Endothelial cell of umbilical vein (primary cell): Measurements from ENCODE around the gene COL8A1. TPM values are rescaled to one million over a fixed set of nuclear protein-coding genes. Genes with fewer than 3 reads are reported as not detected.

Source experiments
- BruUV-seq: library from RNA; stranded (reverse); fragments of 400-500 nt; replicated peaks from 2 replicates; lab custom pipeline; 2021; lab: Mats Ljungman, UMichigan
- CTCF ChIA-PET: fragments of 300-600, 350-600 bp; sonication (Branson Sonifier 250); formaldehyde crosslinking; loops from one replicate; lab custom pipeline; 2021; ENCODE audit warnings: antibody characterized with exemption, inconsistent platforms; lab: Charles Lee
- POLR2A ChIA-PET: fragments of 300-600, 350-600 bp; sonication (Branson Sonifier 250); formaldehyde crosslinking; loops from one replicate; lab custom pipeline; 2021; ENCODE audit warnings: antibody characterized with exemption, inconsistent platforms; lab: Charles Lee
- DNase-seq: peaks from one replicate; pipeline ENCODE4 v3.0.0-alpha.2; 2011; ENCODE audit warnings: low read depth, low spot score
- FAIRE-seq: peaks from 2 replicates; lab custom pipeline; 2011; peaks lifted over from hg19 to GRCh38; lab: Jason Lieb, UNC
- H2AFZ ChIP-seq: 2 replicates; pipeline ENCODE4 v1.6.0; 2012; ENCODE audit warnings: low read depth, low read length, control low read depth, inconsistent platforms
- H3K27ac ChIP-seq: 2 replicates; pipeline ENCODE4 v1.5.1; 2011; ENCODE audit warnings: low read depth, mild to moderate bottlenecking, control low read depth, low read length, moderate library complexity; ENCODE audit not compliant: insufficient read depth
- H3K27me3 ChIP-seq, 2 experiments: 2 replicates each; pipeline versions ENCODE4 v1.6.0 to v1.6.1; 2011; ENCODE audit warnings: low read length in 2 of 2, mixed read lengths in 1 of 2; ENCODE audit not compliant: control insufficient read depth in 2 of 2, insufficient read depth in 2 of 2
- H3K36me3 ChIP-seq, 2 experiments: 2 replicates in 1 of 2; 3 replicates in 1 of 2; pipeline ENCODE4 v1.5.1; 2011; ENCODE audit warnings: low read length in 2 of 2, mild to moderate bottlenecking in 1 of 2, moderate library complexity in 1 of 2; ENCODE audit not compliant: control insufficient read depth in 2 of 2, insufficient read depth in 2 of 2; ENCODE audit errors: extremely low read depth in 1 of 2
- H3K4me1 ChIP-seq: 3 replicates; pipeline ENCODE4 v1.5.1; 2011; ENCODE audit warnings: mild to moderate bottlenecking, low read length; ENCODE audit not compliant: control insufficient read depth, insufficient read depth; ENCODE audit errors: extremely low read depth
- H3K4me2 ChIP-seq: 2 replicates; pipeline ENCODE4 v1.6.1; 2011; ENCODE audit warnings: low read length, control low read depth, mixed read lengths; ENCODE audit not compliant: insufficient read depth
- H3K4me3 ChIP-seq, 3 experiments: fragments of 200-600 bp in 1 of 3; sonication (generic), shearing (Covaris generic) in 1 of 3; replicated peaks in 1 of 3; 2 replicates each; pipeline ENCODE4 v1.5.1; 2011 to 2016; ENCODE audit warnings: control low read depth in 3 of 3, low read length in 3 of 3, mild to moderate bottlenecking in 2 of 3, inconsistent platforms in 1 of 3, low read depth in 1 of 3, moderate library complexity in 1 of 3; ENCODE audit not compliant: insufficient read depth in 1 of 3
- H3K79me2 ChIP-seq: 2 replicates; pipeline ENCODE4 v1.6.0; 2012; ENCODE audit warnings: low read length, inconsistent platforms; ENCODE audit not compliant: control insufficient read depth, insufficient read depth
- H3K9ac ChIP-seq: replicated peaks from 2 replicates; pipeline ENCODE3; 2011; ENCODE audit warnings: low read length, control low read depth; ENCODE audit not compliant: insufficient read depth; ENCODE audit errors: extremely low read depth
- H3K9me1 ChIP-seq: replicated peaks from 3 replicates; pipeline ENCODE4 v1.6.0; 2011; ENCODE audit warnings: mild to moderate bottlenecking, low read length; ENCODE audit not compliant: control insufficient read depth, insufficient read depth; ENCODE audit errors: extremely low read depth
- H3K9me3 ChIP-seq: replicated peaks from 2 replicates; pipeline ENCODE4 v1.5.1; 2012; ENCODE audit warnings: low read length, inconsistent platforms; ENCODE audit not compliant: control insufficient read depth, insufficient read depth
- H4K20me1 ChIP-seq: replicated peaks from 2 replicates; pipeline ENCODE3; 2011; ENCODE audit warnings: mild to moderate bottlenecking, low read length; ENCODE audit not compliant: control insufficient read depth, insufficient read depth; ENCODE audit errors: extremely low read depth
- CTCF ChIP-seq, 2 donors: IDR thresholded peaks; 1 replicate in 1 of 2; 2 replicates in 1 of 2; pipeline ENCODE4 v1.5.1; 2011; ENCODE audit warnings: low read length in 2 of 2, mild to moderate bottlenecking in 2 of 2, moderate library complexity in 2 of 2, control low read depth in 1 of 2, inconsistent platforms in 1 of 2, low read depth in 1 of 2; ENCODE audit not compliant: insufficient read depth in 1 of 2; ENCODE audit errors: extremely low read depth in 1 of 2
- EZH2 ChIP-seq: IDR thresholded peaks from 2 replicates; pipeline ENCODE4 v1.6.1; 2012; ENCODE audit warnings: borderline replicate concordance, low read depth, mild to moderate bottlenecking, moderate library complexity, low read length, inconsistent platforms; ENCODE audit not compliant: severe bottlenecking
- FOS ChIP-seq: IDR thresholded peaks from 2 replicates; pipeline ENCODE4 v1.6.1; 2011; ENCODE audit warnings: mild to moderate bottlenecking, low read length, moderate library complexity, borderline replicate concordance; ENCODE audit not compliant: insufficient read depth
- GATA2 ChIP-seq: IDR thresholded peaks from 2 replicates; pipeline ENCODE4 v1.7.0; 2011; ENCODE audit warnings: low read depth, mild to moderate bottlenecking, moderate library complexity, mixed read lengths, low read length; ENCODE audit not compliant: insufficient read length, insufficient read depth
- JUN ChIP-seq: IDR thresholded peaks from 2 replicates; pipeline ENCODE4 v1.6.1; 2011; ENCODE audit warnings: borderline replicate concordance, low read depth; ENCODE audit not compliant: insufficient read length, insufficient read depth
- MAX ChIP-seq: IDR thresholded peaks from 2 replicates; pipeline ENCODE4 v1.6.1; 2011; ENCODE audit not compliant: insufficient read depth, insufficient read length
- MYC ChIP-seq: IDR thresholded peaks from one replicate; pipeline ENCODE4 v1.6.1; 2011; ENCODE audit warnings: mild to moderate bottlenecking, low read depth, low read length
- POLR2A ChIP-seq: IDR thresholded peaks from 2 replicates; pipeline ENCODE4 v1.6.1; 2012; ENCODE audit warnings: low read depth, mild to moderate bottlenecking, control low read depth, low read length
- POLR2AphosphoS5 ChIP-seq: IDR thresholded peaks from 2 replicates; pipeline ENCODE4 v1.6.1; 2012; ENCODE audit warnings: low read depth, mild to moderate bottlenecking, control low read depth, low read length, moderate library complexity; ENCODE audit not compliant: insufficient read depth
- dilution Hi-C: fragments of 300-500 bp; cut with MboI; formaldehyde crosslinking; loops from one replicate; pipeline ENCODE4 v1.15.0; 2019; ENCODE audit warnings: low sequenced_read_pairs; ENCODE audit not compliant: extremely low pct_ligation_motif_present
- intact Hi-C: fragments of 100-400 bp; cut with micrococcal nuclease; formaldehyde crosslinking; loops from one replicate; pipeline ENCODE4 v1.10.0; 2022
- polyA plus RNA-seq, 4 experiments: library from polyadenylated mRNA; depleted of rRNA in 3 of 4; stranded (reverse) in 3 of 4; unstranded in 1 of 4; fragments of >200 nt; gene quantifications; 2 replicates each; pipeline versions ENCODE4 v1.2.1 to v1.2.3, GENCODE V29; 2011 to 2012; ENCODE audit warnings: missing spikeins in 1 of 4
- total RNA-seq: library from RNA; stranded (reverse); gene quantifications from 2 replicates; pipeline ENCODE4 v1.2.3, GENCODE V29; 2021

COL8A1 gene
- total and polyA plus RNA-seq, 2 donors (not counting 3 experiments of a cell fraction or from before 2014, with no cell fraction given), result 358 to 634 TPM

GRCh38 chr3:99681512-99681911 is 43.1 kb downstream of the COL8A1 start:
- no peaks in the 10 kb centered on the region for H3K9me1 ChIP-seq
- no peak overlapping the region for H3K9ac ChIP-seq
- no peak for DNase-seq
- peaks cover 3 to 8% of the 10 kb centered on the region in 2 experiments for H3K36me3 ChIP-seq
- no peaks in the 10 kb centered on the region for H4K20me1 ChIP-seq
- ChIA-PET POLR2A (no interaction called here), CTCF (interaction anchor here (0.9 to 3.7 kb wide), 6 partner anchors 13 to 658 kb away, joined by 3 to 32 read pairs (median 3); partner anchors contain the start of gene COL8A1)
- no peaks in the 10 kb centered on the region for H3K27me3 ChIP-seq
- TF ChIP-seq MYC (no peak), JUN (no peak), CTCF (IDR thresholded peaks at IDR 0.05; ENCODE audit: extremely low read depth in 1 of 2, insufficient read depth in 1 of 2, low read depth in 1 of 2, low read length in 2 of 2) (no peak), FOS (no peak), EZH2 (no peak), POLR2AphosphoS5 (no peak), POLR2A (no peak), MAX (no peak), GATA2 (no peak)
- BruUV-seq, result no TSS peak
- H3K4me2 ChIP-seq, result no peak overlapping the region
- no peak overlapping the region for H2AFZ ChIP-seq
- no peaks in the 10 kb centered on the region for H3K4me1 ChIP-seq
- FAIRE-seq, result no peak
- H3K4me3 ChIP-seq, result no peak overlapping the region
- no peaks in the 10 kb centered on the region for H3K9me3 ChIP-seq
- dilution Hi-C loops (no loop called here), intact Hi-C loops (no loop called here)
- no peak overlapping the region for H3K27ac ChIP-seq
- H3K79me2 ChIP-seq, result peaks cover 45% of the 10 kb centered on the region
